ENCODE measurements around the gene TIMELESS.

DNA sequence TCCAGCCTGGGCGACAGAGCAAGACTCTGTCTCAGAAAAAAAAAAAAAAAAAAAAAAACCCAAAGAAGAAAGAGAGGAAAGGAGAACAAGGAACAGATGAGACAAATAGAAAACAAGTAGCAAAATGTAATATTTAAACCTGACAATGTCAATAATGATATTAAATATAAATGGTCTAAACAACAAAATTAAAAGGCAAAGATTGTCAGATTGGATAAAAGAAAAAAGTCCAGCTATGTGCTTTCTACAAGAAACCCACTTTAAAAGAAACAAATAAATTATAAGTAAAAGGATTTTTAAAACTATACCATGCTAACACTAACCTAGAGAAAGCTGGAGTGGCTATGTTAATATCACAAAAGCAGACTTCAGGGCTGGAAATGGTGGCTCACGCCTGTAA is 56.9 kb downstream of the TIMELESS start:
- TF ChIP-seq CTCF (IDR thresholded peaks at IDR 0.05; ENCODE audit: borderline replicate concordance, extremely low read depth, low read length, poor library complexity, severe bottlenecking): no peak
- TF ChIP-seq EZH2 (IDR thresholded peaks at IDR 0.05; ENCODE audit: borderline replicate concordance, low read depth, low read length, severe bottlenecking): no peak
